Measurements from ENCODE around the gene HECTD1.
"Not testable (repeated sequence)": the region's sequence is repeated elsewhere in the genome, so short reads cannot be mapped to it uniquely, and the experiment has no call there.

Gene HECTD1

DNA sequence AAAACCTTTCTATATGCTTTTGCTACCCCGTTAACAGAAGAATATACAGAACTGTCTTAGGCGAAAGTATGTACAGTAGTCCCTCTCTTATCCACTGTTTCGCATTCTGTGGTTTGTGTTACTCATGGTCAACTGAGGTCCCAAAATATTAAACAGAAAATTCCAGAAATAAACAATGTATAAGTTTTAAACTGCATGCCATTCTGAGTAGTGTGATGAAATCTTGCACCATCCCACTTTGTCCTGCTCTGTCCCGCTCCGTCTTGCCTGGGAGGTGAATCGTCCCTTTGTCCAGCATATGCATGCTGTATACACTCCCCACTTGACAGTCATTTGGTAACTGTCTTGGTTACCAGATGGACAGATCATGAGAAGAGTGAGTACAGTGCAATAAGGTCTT lies 111.3 kb downstream of the HECTD1 start:
- in situ Hi-C loops (cut with MboI; ENCODE audit: low sequenced_read_pairs), result no loop called here

DNA sequence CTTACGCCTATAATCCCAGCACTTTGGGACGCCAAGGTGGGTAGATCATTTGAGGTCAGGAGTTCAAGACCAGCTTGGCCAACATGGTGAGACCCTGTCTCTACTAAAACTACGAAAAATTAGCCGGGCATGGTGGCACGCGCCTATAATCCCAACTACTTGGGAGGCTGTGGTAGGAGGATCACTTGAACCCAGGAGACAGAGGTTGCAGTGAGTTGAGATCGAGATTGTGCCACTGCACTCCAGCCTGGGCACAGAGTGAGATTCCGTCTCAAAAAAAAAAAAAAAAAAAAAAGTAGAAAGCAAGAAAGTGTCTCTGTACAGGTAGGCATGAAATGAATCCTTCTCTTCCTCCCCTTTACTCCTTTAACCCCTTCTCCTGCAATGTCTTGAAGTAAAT lies 111.8 kb downstream of the HECTD1 start:
- in situ Hi-C loops (cut with MboI; ENCODE audit: low sequenced_read_pairs), result not testable (repeated sequence)

DNA sequence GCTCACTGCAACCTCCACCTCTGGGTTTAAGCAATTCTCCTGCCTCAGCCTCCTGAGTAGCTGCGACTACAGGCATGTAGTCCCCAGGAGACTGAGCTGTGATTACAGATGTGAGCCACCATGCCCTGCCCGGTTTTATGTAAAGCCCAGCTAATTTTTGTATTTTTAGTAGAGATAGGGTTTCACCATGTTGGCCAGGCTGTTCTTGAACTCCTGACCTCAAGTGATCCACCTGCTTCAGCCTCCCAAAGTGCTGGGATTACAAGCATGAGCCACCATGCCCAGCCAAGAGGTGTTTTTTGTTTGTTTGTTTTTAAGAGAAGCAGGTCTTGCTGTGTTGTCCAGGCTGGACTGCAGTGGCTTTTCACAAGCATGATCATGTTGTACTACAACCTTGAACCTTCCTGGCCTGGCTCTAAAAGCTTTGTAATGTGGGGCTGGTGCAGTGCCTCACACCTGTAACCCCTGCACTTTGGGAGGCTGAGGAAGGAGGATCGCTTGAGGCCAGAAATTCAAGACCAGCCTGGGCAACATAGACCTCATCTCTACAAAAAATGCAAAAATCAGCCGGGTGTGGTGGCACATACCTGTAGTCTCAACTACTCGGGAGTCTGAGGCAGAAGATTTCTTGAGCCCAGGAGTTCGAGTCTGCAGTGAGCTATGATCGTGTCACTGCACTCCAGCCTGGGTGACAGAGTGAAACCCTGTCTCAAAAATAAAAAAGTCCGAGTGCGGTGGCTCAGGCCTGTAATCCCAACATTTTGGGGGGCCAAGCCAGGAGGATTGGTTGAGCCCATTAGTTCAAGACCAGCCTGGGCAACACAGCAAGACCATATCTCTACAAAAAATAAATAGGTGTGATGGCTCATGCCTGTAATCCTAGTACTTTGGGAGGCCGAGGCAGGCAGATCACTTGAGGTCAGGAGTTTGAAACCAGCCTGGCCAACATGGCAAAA lies 113.4 kb downstream of the HECTD1 start:
- in situ Hi-C loops (cut with MboI; ENCODE audit: low sequenced_read_pairs), result not testable (repeated sequence)

DNA sequence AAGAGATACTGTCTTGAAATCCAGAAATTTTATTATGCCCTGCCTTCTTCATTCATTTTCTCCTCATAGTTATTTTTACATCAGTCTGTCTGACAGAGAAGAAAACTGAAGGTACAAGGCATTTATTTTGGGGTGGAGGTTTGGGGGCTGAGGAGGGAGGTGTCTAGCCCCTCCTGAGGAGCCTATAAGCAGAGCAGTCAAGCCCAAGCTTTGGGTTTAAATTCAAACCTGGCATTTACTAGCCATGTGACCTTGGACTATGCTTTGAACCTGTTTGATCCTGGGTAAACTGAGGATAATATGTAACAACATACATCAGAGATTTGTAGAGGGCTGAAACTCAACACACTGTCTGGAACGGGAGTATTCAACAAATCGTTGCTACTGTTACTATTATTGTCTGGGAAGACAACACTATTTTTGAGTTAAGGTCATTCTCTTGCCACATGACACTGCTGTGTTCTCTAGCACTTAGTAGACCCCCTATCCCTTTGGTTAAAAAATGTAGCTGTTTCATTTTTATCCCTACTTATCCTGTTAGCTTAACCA lies 115.4 kb downstream of the HECTD1 start:
- in situ Hi-C loops (cut with MboI; ENCODE audit: low sequenced_read_pairs), result no loop called here

DNA sequence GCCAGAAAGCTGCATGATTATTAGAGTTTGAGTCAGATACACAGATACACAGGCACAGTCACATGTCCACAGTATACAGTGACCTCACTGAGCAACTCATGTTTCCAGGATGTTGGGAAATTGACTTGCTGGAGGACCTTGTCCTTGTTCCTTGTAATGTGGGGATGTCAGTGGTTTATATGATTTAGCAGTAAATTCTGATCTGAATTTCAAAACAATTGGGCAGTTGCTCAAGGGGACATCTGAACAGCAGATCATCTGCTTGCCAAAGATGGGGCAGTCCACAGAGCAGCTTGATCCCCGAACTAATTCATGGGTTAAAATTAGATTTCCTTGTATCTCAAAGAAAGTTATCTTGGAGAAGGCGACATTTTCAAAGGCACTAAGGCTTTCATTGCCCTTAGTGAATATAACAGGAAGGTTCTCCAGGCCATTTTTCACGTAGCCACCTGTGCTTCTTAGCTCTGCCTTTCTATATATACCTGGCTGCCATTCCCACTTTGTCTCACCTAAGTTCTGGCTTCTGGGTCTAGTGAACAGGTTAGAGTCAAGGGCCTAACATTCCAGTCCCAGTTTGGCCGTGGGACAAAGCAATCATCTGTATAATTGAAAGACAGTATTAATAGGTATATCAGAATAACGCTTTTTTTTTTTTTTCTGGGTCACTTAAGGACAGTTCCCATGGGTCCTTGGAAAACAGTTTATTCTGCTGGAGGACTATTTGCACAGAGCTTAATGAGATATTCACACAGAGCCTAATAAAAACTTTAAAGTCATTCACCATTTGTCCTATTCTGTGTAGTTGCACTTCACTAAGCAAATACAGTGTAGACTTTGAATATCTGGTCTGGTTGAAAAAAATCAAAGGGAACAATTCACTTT lies 116.5 kb downstream of the HECTD1 start:
- in situ Hi-C loops (cut with MboI; ENCODE audit: low sequenced_read_pairs), result no loop called here

DNA sequence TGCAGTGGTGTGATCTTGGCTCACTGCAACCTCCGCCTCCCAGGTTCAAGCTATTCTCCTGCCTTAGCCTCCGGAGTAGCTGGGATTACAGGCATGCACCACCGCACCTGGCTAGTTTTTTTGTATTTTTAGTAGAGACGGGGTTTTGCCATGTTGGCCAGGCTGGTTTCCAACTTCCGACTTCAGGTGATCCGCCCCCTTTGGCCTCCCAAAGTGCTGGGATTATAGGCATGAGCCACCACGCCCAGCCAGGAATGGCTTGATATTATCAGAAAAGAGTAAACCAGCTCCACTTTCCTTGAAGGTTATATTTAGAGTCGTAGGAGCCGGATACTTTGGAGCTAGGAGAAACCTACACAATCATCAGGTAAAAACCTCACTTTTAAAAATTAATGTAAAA lies 121.1 kb downstream of the HECTD1 start:
- in situ Hi-C loops (cut with MboI; ENCODE audit: low sequenced_read_pairs), result not testable (repeated sequence)

DNA sequence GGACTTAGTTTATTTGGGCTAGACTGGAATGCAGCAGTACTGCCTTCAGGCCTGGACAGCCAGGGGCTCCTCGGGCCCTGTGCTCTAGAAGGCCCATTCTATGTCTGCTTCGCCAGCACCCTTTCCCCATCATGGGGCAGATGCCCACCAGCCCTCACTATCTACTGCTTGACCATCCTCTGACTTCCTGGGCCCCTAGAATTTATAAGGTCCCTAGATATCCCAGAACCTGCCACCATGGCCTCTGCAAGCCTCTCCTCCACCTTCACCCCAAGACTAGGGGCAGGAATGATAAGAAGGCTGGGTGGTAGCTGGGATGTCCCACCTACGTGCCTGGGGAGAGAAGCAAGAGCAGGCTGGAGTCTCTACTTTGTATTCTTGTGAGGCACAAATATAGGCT lies 122.6 kb downstream of the HECTD1 start:
- in situ Hi-C loops (cut with MboI; ENCODE audit: low sequenced_read_pairs), result no loop called here

DNA sequence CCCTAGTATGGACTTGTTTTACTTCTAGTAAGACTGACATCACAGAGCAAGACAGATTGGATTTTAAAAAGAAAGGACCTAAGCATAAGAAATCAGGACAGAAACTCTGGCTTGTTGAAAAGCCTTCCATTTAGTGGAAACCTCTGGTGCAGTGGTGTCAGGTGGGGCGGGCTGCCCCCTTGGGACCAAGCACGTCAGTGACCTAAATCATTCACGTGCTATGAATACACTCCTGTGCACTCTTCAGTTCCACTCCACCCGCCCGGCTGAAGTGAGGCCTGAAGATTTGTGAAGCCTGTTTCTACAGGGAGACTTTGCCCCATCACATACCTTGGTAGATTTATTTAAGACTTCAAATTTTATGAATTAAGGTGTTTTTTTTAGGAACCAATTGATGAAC lies 123.2 kb downstream of the HECTD1 start:
- in situ Hi-C loops (cut with MboI; ENCODE audit: low sequenced_read_pairs), result no loop called here

DNA sequence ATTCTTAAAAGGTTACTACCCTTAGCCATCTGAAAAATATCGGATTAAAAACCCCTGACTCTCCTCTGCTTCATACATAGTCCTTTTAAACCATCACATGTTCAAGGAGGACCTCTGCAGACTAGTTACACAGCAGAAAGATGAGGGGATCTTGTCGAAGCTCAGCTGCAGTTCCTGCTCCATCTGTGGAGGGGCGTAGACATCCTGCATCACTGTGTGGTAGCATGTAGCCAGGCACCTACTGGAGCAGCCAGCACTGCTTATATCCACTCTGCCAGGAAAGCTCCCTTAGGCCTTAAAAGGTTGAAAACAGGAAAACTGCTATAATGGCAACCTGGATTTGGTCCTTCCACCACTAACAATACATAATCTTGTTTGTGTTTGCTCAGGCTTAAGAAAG lies 123.8 kb downstream of the HECTD1 start:
- in situ Hi-C loops (cut with MboI; ENCODE audit: low sequenced_read_pairs), result no loop called here

DNA sequence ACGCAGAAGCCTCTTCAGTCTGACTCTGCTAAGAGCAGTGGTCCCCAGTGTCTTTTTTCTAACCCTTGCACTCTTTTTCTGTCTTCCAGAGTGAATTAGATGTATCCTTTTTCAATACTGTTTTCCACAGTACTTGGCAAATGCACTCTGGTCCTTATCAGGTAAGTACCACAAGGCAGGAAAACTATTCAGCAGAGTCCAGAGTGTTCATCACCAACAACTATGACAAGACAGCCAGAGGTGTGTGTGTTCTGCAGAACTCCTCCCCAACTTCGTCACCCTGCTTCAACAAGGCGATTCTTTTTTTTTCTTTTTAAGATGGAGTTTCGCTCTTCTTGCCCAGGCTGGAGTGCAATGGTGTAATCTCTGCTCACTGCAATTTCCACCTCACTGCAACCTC lies 127.1 kb downstream of the HECTD1 start:
- in situ Hi-C loops (cut with MboI; ENCODE audit: low sequenced_read_pairs), result no loop called here

DNA sequence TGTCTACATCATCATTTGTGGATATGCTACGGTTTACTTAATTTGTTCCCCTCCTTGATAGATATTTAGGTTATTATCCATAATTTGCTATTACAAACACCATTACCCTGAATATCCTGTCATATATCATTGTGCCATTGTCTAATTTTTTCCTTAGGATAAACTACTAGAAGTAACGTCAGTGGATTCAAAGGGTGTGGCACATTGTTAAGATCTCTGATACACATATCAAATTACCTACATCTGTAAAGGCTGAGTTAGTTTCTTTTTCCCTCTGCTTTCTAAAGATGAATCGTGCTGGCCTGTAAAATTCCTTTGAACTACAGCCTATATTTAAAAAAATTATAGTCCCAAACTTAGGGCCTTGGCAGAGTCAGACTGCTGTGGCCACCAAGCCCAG lies 127.5 kb downstream of the HECTD1 start:
- in situ Hi-C loops (cut with MboI; ENCODE audit: low sequenced_read_pairs), result no loop called here

DNA sequence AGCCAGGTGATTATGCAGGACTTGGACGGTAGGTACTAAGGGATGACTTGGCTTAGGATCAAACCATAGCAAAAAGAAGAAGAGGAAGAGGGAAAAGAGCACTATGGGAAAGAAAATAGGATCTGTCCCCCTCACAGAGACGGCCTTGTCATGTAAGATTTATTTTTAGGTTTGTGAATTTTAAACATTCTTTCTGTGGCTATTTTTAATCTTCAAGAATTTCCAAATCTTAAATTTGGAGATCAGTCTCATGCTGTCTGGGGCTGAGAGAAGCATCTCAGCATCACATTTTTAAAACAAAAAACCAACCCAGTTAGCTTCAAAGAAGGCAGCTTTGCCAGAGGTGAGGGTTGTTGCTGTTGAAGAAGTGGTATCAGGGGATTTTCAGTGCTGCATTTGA lies 128.8 kb downstream of the HECTD1 start:
- in situ Hi-C loops (cut with MboI; ENCODE audit: low sequenced_read_pairs), result no loop called here

DNA sequence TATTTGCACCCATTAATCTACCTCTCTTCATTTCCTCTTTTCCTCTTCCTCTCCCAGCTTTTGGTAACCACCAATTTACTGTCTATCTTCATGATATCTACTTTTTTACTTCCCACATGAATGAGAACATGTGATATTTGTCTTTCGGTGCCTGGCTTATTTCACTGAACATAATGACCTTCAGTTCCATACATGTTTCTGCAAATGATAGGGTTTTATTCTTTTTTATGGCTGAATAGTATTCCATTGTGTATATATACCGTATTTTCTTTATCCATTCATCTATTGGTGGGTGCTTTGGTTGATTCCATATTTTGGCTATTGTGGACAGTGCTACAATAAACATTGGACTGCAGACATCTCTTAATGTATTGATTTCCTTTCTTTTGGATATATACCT lies 132.4 kb downstream of the HECTD1 start:
- in situ Hi-C loops (cut with MboI; ENCODE audit: low sequenced_read_pairs), result no loop called here

DNA sequence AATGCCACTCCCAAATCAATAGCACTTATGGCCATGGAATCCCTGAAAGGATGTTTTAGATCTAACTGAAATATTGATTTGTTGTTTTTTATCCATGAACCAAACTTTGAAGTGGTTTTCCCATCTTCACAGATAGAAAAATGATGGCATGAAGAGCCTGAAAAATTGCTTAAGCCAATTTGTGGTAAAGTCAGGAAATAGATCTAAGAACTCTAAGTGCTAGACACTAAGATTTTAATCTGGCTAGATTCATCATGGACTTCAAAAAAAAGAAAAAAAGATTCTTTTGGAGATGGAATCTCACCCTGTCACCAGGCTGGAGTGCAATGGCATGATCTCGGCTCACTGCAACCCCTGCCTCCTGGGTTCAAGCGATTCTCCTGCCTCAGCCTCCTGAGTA lies 136.4 kb downstream of the HECTD1 start:
- in situ Hi-C loops (cut with MboI; ENCODE audit: low sequenced_read_pairs), result no loop called here

DNA sequence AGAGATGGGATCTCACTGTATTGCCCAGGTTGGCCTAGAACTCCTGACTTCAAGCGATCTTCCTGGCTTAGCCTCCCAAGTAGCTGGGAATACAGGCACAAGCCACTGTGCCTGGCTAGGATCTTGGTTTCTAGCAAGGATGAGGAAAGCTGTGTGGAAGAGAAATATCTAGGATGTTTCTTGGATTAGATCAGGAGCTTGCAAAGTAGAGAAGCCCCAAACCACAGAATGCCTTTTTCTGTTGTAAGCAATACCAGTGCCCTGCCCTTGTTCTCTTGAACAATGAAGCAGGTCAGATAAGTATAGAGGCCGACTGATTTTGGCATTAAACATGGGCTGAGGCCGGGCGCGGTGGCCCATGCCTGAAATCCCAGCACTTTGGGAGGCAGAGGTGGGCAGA lies 137.2 kb downstream of the HECTD1 start:
- in situ Hi-C loops (cut with MboI; ENCODE audit: low sequenced_read_pairs), result no loop called here

DNA sequence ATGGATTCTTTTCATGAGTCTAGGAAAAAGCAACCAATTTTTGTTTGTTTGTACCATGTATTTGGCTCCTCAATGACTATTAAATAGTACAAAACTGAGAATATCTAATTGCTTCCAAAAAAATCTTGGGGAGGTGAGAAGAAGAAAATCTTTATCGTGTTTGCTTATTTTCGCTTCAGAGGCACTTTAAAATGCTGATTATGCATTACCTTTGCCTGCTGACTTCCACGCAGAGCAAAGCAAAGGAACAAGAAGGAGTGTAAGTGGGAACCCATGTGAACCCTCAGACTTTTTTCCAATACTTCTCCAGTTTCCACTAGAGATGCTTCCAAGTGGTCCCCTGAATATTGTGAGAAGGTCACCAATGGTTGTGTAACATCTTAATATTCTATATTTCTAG lies 138.2 kb downstream of the HECTD1 start:
- in situ Hi-C loops (cut with MboI; ENCODE audit: low sequenced_read_pairs), result no loop called here

DNA sequence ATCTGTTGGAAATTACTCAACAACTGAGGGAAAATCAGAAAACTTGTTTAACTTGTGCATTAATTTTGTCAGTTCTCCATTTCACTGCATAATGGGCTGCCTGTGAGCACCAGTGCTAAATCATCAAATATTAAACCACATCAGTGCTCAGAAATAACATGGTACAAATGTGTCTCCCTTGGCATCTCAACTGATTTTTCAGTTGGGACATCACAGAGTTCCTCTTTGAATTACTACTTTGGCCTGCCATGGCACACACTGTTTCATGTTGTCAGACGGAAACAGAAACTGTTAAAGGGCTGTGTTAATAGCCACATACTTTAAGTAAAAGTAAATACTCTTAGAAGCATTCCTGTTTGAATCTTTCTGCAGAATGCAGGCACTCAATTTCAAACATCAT lies 139.4 kb downstream of the HECTD1 start:
- in situ Hi-C loops (cut with MboI; ENCODE audit: low sequenced_read_pairs), result no loop called here

DNA sequence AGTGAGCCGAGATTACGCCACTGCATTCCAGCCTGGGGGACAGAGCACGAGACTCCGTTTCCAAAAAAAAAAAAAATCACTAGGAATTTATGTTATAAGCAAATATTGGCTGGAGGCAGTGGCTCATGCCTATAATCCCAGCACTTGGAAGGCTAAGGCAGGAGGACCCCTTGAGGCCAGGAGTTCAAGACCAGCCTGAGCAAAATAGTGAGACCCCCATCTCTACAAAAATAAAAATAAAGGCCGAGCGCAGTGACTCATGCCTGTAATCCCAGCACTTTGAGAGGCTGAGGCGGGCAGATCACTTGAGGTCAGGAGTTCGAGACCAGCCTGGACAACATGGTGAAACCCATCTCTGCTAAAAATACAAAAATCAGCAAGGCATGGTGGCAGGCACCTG lies 144.7 kb downstream of the HECTD1 start:
- in situ Hi-C loops (cut with MboI; ENCODE audit: low sequenced_read_pairs), result not testable (repeated sequence)

DNA sequence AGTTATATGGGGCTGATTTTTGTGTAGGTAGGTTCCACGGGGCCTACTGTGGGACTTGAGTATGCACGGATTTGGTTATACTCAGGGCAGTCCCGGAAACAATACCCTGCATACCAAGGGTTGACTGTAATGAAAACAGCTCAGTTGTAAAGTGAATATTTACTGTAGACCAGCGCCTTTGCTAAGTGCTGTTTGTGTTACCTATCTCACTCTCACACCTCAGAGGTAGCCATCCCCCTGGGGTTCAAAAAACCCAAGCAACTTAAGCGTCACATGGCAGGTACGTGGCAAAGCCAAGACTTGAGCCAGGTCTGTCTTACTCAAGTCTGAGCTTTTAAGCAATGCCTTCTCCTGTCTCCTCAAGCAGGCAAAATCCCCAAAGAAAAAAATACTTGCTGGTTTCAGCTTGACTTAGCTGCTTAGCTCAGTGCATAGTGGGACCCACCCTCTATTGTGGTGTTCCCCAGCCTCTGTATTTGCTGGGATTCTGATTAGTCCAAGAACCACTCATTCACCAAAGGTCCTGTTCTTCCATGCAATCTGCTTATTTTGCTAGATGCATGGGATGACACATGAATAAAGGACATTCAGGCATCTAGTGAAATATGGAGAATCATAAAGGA lies 147.2 kb downstream of the HECTD1 start:
- in situ Hi-C loops (cut with MboI; ENCODE audit: low sequenced_read_pairs), result no loop called here

DNA sequence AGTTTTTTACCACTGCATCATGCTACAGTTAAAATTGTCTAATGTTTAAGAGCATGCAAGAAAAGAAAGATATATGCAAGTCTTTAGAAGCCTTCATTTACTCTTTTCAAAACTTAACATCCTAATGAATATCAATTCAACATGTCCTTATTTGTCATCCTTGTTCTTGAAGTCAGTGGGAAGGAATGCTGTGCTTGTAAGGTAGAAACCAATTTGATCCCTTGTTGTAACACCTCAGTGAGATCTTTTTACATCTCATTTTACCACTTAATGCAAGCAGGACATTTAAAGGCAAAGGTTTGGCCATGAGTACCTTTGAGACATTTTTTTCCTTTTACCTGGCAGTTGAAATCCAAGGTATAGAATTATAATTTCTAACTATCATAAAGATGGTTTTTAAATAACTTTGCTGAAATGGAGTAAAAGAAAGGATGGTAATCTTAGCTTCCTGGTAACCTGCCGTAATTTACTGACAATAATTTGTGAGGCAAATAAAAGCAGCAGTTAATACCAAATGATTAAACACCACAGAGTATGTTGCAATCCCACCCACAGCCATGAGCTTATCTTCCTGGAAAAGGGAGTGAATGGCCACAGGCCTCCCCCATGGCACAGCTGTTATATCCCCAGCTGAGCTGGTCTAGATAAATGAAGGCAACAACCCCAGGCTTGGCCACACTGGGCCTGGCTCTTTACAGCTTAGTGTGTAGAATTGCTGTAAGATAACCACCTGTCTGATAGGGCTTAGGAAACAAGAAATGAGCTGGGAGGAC lies 148.3 kb downstream of the HECTD1 start:
- in situ Hi-C loops (cut with MboI; ENCODE audit: low sequenced_read_pairs), result no loop called here

Measured in HL-60/S4 treated with retinoic acid at 250 ng/mL for 4 days and 3 days (cell line).